Stimulated activated CD4-positive, alpha-beta T cell treated with anti-CD3 and anti-CD28 coated beads, Interleukin-12 subunit alpha, Interleukin-12 subunit beta, amount 100 ng/mL, for 4 hours (primary cell): ENCODE results near the gene ARID3A.
A peak's percentile ranks its signal among the peaks of the same experiment; 100 is the strongest.

Experiments
- DNase-seq: peaks from one replicate; pipeline ENCODE4 v3.0.0-alpha.2; 2020

The ARID3A gene

DNA sequence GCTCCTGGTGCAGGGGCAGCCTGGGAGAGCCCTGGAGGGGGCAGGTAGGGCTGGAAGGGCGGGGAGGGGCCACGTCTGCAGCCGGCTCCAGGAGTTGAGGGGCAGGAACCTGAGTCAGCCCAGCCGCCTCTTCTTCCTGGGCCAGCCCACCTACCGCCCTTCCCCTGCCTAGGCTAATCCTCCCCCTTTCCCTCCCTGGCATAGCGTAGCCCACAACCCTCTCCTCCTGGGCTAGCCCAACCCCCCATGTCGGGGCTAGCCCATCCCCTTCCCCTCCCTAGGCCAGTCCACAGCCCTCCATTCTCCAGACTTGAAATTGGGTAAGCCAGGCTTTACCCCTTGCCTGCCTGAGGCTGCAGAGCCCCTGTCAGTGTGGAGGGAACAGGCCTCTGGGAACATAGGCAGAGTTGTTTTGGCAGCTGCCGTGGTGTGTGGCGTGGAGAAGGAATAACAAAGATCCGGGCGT is 37.7 kb downstream of the ARID3A start:
- DNase-seq: no peak

DNA sequence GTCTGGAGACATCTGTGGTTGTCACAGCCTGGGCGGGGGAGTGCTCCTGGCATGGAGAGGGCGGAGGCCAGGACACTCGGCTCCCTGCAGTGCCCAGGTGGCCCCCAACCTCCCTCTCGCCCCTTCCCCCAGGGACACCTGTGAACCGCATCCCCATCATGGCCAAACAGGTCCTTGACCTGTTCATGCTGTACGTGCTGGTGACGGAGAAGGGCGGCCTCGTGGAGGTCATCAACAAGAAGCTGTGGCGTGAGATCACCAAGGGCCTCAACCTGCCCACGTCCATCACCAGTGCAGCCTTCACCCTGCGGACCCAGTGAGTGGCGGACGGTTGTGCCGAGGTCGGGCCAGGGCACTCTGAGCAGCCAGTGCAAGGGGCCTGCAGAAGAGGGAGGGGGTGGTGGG is 38.3 kb downstream of the ARID3A start:
- no peak for DNase-seq

- DNase-seq: no peak
These were observed 39.2 kb downstream of the ARID3A start for GRCh38 chr19:964761-965694.

DNA sequence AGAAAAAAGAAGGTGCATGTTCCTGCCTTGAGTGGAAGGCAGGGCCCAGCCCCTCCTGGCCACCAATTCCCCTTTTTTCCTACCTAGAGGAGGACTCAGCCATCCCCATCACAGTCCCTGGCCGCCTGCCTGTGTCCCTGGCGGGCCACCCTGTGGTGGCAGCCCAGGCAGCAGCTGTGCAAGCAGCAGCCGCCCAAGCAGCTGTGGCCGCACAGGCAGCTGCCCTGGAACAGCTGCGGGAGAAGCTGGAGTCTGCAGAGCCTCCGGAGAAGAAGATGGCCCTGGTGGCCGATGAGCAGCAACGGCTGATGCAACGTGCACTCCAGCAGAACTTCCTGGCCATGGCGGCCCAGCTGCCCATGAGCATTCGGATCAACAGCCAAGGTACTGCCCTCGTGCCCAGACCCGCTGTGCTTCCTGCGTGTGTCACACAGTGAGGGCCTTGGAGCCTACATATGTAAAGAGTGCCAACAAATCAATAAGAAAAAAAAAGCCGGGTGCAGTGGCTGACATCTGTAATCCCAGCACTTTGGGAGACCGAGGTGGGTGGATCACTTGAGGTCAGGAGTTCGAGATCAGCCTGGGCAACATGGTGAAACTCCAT is 40.8 kb downstream of the ARID3A start:
- no peak for DNase-seq

GRCh38 chr19:970695-971094 is 44.9 kb downstream of the ARID3A start:
- no peak for DNase-seq

DNA sequence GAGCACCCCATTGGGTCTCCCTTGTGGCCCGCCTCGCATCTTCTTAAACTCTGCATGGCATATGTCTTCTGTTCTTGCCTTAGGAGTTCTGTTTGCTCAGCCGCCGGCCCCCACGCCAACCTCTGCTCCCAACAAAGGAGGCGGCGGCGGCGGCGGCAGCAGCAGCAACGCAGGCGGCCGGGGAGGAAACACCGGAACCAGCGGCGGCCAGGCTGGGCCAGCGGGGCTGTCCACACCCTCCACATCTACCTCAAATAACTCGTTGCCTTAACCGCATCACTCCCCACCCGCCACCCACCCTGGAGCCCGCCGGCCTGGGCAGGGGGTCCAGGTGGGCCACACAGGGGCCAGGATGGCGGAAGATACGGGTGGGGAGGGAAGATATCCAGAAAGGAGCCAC is 46.0 kb downstream of the ARID3A start:
- no peak for DNase-seq

DNA sequence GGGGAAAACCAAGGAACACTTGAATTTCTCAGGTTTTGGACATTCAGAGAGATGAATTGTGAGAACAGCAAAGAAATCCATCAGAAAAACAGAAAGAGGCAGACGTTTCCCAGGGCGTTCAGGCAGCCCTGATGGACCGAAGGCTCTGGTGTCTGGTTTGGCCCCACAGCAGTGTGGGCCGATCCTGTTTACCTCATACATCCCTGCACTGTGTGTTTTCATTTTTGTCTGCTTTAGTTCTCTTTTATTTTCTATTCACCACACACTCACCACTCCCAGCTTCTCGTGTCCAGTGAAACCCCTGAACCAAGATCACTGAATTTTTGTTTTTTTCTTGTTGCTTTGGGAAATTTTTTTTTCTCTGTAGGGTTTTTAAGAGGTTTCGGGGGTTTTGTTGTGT is 46.4 kb downstream of the ARID3A start:
- no peak for DNase-seq

GRCh38 chr19:973726-974563 is 48.1 kb downstream of the ARID3A start:
- no peak for DNase-seq

DNA sequence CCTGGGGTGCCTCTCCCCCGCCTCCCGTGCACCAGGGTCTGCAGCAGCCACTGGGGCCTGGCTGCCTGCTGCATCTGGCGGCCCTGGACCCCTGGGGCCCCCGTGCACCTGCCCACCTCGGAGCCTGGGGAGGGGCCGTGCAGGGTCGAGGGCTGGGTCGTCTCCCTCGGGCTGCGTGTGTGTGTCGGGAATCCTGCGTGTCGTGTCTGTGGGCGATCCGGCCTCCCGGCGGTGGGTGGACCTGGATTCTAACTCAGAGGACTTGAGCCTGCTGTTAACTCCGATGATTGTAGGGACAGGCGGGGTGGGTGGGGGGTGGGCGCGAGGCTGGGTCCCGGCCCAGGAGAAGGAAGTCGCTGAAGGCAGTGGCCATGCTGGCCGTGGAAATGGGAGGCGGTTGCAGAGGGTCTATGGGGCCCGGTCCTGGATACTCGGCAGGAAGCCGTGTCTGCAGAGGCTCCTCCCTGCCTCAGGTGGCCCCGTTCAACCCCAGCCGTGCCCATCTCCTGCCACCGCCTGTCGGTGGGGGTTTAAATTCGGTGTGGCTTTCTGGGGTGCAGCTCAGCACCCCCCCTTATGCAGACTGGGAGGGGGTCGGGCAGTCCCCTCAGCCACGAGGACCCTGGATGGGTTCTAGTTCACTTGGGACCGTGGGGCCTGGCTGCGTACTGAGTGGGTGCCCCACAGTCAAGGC is 48.9 kb downstream of the ARID3A start:
- no peak for DNase-seq

DNA sequence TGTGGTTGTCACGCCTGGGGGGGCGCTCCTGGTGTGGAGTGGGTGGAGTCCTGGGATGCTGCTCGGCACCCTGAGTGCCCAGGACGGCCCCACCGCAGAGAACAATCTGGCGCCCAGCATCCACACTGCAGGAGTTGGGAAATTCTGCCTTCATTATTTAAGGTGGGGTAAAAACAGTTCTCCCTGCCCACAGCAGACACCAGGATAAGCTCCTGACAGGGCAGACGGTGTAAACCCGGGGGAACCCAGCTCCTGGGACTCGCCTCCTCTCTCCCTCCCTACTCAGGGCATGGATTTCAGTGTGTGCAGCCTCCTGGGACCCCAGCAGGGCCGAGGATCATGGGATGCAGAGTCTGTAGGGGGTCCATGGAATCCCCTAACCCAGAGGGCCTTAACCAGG is 50.6 kb downstream of the ARID3A start:
- DNase-seq: no peak

- DNase-seq: no peak
These were observed 51.2 kb downstream of the ARID3A start for GRCh38 chr19:977058-977464.

GRCh38 chr19:979318-979741 is 53.5 kb downstream of the ARID3A start:
- DNase-seq: no peak

DNA sequence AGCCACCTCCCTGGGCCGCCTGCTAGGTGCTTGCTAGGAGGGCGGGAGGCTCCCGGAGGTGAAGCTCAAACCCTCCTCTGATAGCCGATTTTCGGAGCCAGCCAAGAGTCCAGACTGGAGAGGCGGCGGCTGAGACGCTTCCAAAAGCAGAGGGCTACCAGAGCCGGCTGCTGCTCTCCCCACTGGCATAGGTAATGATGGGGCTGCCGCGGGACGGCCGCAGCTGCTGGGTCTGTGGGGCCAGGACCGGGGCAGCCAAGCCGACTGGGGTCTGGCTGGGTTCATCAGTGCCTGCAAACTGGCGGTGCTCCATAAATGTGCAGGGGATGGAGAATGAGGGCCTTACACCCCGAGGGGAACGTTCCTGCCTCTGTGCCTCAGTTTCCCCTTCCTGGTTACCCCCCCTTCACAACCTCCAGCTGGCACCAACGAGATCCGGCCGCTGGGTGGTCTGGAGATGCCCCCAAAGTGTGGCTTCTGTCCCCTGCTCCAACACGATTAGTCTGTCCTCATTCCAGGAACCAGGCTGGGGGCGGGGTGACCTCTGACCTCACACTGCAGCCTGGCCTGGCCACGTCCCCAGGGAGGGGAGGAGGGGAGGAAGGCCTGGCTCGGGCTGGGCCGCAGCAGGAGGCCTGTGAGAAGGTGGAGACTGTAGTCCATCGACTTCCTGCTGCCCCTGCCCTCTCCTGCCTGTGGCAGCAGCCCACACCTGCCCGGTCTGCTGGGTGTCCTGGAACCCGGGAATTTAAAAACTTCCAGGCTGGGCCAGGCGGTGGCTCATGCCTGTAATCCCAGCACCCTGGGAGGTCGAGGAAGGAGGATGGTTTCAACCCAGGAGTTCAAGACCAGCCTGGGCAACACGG is 54.5 kb downstream of the ARID3A start:
- no peak for DNase-seq

- peak; percentile 76 for DNase-seq
These were observed 56.8 kb downstream of the ARID3A start for GRCh38 chr19:982567-983170.

- peak; percentile 90 for DNase-seq
These were observed 58.5 kb downstream of the ARID3A start, which contains the start of gene WDR18 for GRCh38 chr19:984165-984967. Gene WDR18, plus strand, starts transcription at chr19:984345. Its CDS starts 9 bp downstream, at chr19:984354.

DNA sequence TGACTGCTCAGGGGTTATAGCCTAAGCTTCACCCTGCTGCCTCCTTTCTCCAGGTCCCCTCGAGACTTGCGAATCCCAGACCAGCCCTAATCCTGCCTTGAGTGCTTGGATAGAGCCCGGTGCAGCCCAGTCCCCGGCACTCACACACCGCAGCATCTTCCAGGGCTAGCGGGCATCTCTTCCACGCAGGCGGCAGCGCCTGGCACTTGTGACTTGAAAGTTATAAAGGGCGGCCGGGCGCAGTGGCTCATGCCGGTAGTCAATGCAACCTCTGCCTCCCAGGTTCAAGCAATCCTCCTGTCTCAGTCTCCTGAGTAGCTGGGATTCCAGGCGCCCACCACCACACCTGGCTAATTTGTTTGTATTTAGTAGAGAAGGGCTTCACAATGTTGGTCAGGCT is 60.2 kb downstream of the ARID3A start:
- no peak for DNase-seq

DNA sequence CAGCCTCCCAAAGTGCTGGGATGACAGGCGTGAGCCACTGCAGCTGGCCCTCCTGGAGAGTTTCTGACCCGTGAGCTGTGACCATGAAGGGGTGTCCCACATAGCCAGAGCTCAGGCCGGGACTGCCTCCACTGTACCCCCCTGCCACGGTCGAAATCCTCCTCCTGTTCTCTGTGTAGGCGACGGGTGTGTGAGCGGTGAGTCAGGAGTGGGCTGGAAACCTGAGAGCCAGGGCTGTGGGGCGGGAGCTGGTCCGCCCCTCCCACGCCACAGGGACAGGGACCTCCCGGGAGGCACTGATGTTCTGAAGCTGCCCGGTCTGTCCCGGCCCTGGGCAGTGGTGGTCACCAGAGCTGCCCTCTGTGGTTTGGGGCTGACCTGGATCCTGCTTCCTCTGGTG is 62.2 kb downstream of the ARID3A start:
- DNase-seq: no peak

- no peak for DNase-seq
These were observed 62.7 kb downstream of the ARID3A start for GRCh38 chr19:988510-988909.

DNA sequence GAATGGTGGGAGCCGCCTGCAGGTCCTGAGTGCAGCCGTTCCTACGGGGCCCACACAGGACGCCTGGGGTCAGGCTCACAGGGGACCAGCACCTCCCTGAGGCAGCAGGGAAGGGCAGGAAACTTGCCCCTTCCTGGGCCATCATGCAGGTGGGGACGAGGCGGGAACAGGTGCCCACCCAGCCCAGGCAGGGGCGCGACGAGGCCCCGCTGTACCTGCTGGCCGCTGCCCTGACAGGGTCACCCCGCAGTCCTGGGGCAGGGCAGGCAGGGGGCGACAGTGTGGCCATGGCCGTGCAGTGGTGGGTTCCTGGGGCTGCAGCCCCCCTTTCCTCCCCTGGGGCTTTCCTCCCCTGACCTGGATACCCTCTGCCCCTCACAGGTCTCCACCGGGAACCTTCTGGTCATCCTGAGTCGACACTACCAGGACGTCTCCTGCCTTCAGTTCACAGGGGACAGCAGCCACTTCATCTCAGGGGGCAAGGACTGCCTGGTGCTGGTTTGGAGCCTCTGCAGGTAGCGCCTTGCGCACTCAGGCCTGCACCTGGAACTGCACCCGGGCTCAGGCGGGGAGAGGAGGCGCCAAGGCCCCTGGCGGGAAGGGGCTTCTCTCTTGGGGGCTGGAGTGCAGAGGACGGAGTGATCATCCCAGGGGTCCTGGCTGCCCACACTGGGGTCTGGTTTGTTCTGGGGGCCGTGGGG is 63.7 kb downstream of the ARID3A start:
- no peak for DNase-seq
